ENCODE measurements around the gene VKORC1.
"Not testable (repeated sequence)": the region's sequence is repeated elsewhere in the genome, so short reads cannot be mapped to it uniquely, and the experiment has no call there.

The VKORC1 gene

GRCh38 chr16:31107465-31107867 lies 12.9 kb upstream of the VKORC1 start:
- DNase-seq (ENCODE audit: low spot score), result no peak

GRCh38 chr16:31106509-31107464 lies 12.2 kb upstream of the VKORC1 start:
- DNase-seq (ENCODE audit: low spot score), result no peak

GRCh38 chr16:31105677-31106213 lies 11.1 kb upstream of the VKORC1 start:
- DNase-seq (ENCODE audit: low spot score), result peak; percentile 77

GRCh38 chr16:31100876-31101641 lies 6.5 kb upstream of the VKORC1 start:
- DNase-seq (ENCODE audit: low spot score), result not testable (repeated sequence)

- DNase-seq (ENCODE audit: low spot score), result no peak
These were observed 5.5 kb upstream of the VKORC1 start for GRCh38 chr16:31099860-31100638.

- no peak for DNase-seq (ENCODE audit: low spot score)
These were observed 541 bp downstream of the VKORC1 start for GRCh38 chr16:31094088-31094423.

GRCh38 chr16:31093132-31093703 lies 1.4 kb downstream of the VKORC1 start:
- peak; percentile 58 for DNase-seq (ENCODE audit: low spot score)

- DNase-seq (ENCODE audit: low spot score), result no peak
These were observed 2.3 kb downstream of the VKORC1 start for GRCh38 chr16:31092330-31092729.

- no peak for DNase-seq (ENCODE audit: low spot score)
These were observed 4.1 kb downstream of the VKORC1 start for GRCh38 chr16:31090540-31090939.

- DNase-seq (ENCODE audit: low spot score), result no peak
These were observed 5.4 kb downstream of the VKORC1 start for GRCh38 chr16:31089199-31089598.

GRCh38 chr16:31088459-31089183 lies 6.0 kb downstream of the VKORC1 start, which contains the start of gene PRSS53:
TSS of gene PRSS53 (minus strand) at chr16:31088943. CDS start at chr16:31088809, 134 bp downstream.
- no peak for DNase-seq (ENCODE audit: low spot score)

- DNase-seq (ENCODE audit: low spot score), result no peak
These were observed 6.6 kb downstream of the VKORC1 start for GRCh38 chr16:31087971-31088370.

GRCh38 chr16:31087481-31087880 lies 7.1 kb downstream of the VKORC1 start:
- no peak for DNase-seq (ENCODE audit: low spot score)

- no peak for DNase-seq (ENCODE audit: low spot score)
These were observed 8.0 kb downstream of the VKORC1 start for GRCh38 chr16:31086629-31086906.

GRCh38 chr16:31085873-31086628 lies 8.5 kb downstream of the VKORC1 start:
- no peak for DNase-seq (ENCODE audit: low spot score)

GRCh38 chr16:31085411-31085810 lies 9.2 kb downstream of the VKORC1 start:
- DNase-seq (ENCODE audit: low spot score), result no peak

- no peak for DNase-seq (ENCODE audit: low spot score)
These were observed 9.9 kb downstream of the VKORC1 start for GRCh38 chr16:31084584-31085302.

- no peak for DNase-seq (ENCODE audit: low spot score)
These were observed 10.6 kb downstream of the VKORC1 start for GRCh38 chr16:31083981-31084380.

GRCh38 chr16:31083556-31083955 lies 11.0 kb downstream of the VKORC1 start:
- no peak for DNase-seq (ENCODE audit: low spot score)

GRCh38 chr16:31083081-31083480 lies 11.5 kb downstream of the VKORC1 start:
- no peak for DNase-seq (ENCODE audit: low spot score)

All from RKO (cell line).